ENCODE measurements around the gene CEP19.

CEP19 gene

DNA sequence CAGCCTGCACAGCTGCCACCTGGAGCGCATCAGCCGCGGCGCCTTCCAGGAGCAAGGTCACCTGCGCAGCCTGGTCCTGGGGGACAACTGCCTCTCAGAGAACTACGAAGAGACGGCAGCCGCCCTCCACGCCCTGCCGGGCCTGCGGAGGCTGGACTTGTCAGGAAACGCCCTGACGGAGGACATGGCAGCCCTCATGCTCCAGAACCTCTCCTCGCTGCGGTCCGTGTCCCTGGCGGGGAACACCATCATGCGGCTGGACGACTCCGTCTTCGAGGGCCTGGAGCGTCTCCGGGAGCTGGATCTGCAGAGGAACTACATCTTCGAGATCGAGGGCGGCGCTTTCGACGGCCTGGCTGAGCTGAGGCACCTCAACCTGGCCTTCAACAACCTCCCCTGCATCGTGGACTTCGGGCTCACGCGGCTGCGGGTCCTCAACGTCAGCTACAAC lies 52.1 kb downstream of the CEP19 start:
- no peak for ATAC-seq
- TF ChIP-seq, protein P1, sequence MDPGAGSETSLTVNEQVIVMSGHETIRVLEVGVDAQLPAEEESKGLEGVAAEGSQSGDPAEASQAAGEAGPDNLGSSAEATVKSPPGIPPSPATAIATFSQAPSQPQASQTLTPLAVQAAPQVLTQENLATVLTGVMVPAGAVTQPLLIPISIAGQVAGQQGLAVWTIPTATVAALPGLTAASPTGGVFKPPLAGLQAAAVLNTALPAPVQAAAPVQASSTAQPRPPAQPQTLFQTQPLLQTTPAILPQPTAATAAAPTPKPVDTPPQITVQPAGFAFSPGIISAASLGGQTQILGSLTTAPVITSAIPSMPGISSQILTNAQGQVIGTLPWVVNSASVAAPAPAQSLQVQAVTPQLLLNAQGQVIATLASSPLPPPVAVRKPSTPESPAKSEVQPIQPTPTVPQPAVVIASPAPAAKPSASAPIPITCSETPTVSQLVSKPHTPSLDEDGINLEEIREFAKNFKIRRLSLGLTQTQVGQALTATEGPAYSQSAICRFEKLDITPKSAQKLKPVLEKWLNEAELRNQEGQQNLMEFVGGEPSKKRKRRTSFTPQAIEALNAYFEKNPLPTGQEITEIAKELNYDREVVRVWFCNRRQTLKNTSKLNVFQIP (CRISPR knock-in tag; IDR thresholded peaks at IDR 0.05; ENCODE audit: borderline replicate concordance, low read depth) = no peak
- TF ChIP-seq ZFP30 (CRISPR knock-in tag; IDR thresholded peaks at IDR 0.05) (no peak), SNAI2 (CRISPR knock-in tag; IDR thresholded peaks at IDR 0.05) (no peak), ZNF70 (CRISPR knock-in tag; IDR thresholded peaks at IDR 0.05) (no peak), TOX (CRISPR knock-in tag; IDR thresholded peaks at IDR 0.05; ENCODE audit: borderline replicate concordance) (no peak), ARNTL (CRISPR knock-in tag; IDR thresholded peaks at IDR 0.05; ENCODE audit: borderline replicate concordance, low read depth) (no peak), TSHZ2 (CRISPR knock-in tag; IDR thresholded peaks at IDR 0.05) (no peak), ESRRG (CRISPR knock-in tag; IDR thresholded peaks at IDR 0.05) (no peak), PPARA (CRISPR knock-in tag; IDR thresholded peaks at IDR 0.05; ENCODE audit: borderline replicate concordance) (no peak), ZFP3 (CRISPR knock-in tag; IDR thresholded peaks at IDR 0.05) (no peak), CREB5 (CRISPR knock-in tag; IDR thresholded peaks at IDR 0.05; ENCODE audit: low read depth) (no peak), OSR1 (CRISPR knock-in tag; IDR thresholded peaks at IDR 0.05) (no peak), CSDC2 (CRISPR knock-in tag; IDR thresholded peaks at IDR 0.05) (no peak), ZNF8 (CRISPR knock-in tag; IDR thresholded peaks at IDR 0.05) (no peak), RARB (CRISPR knock-in tag; IDR thresholded peaks at IDR 0.05) (no peak), TCF4 (CRISPR knock-in tag; IDR thresholded peaks at IDR 0.05; ENCODE audit: borderline replicate concordance) (no peak), BACH2 (CRISPR knock-in tag; IDR thresholded peaks at IDR 0.05; ENCODE audit: borderline replicate concordance) (no peak)
- TF ChIP-seq, protein P2, sequence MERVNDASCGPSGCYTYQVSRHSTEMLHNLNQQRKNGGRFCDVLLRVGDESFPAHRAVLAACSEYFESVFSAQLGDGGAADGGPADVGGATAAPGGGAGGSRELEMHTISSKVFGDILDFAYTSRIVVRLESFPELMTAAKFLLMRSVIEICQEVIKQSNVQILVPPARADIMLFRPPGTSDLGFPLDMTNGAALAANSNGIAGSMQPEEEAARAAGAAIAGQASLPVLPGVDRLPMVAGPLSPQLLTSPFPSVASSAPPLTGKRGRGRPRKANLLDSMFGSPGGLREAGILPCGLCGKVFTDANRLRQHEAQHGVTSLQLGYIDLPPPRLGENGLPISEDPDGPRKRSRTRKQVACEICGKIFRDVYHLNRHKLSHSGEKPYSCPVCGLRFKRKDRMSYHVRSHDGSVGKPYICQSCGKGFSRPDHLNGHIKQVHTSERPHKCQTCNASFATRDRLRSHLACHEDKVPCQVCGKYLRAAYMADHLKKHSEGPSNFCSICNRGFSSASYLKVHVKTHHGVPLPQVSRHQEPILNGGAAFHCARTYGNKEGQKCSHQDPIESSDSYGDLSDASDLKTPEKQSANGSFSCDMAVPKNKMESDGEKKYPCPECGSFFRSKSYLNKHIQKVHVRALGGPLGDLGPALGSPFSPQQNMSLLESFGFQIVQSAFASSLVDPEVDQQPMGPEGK (CRISPR knock-in tag; IDR thresholded peaks at IDR 0.05; ENCODE audit: borderline replicate concordance) = no peak
